ENCODE measurements around the gene CDK5R2. TPM values are rescaled to one million over a fixed set of nuclear protein-coding genes. Genes with fewer than 3 reads are reported as not detected.

CDK5R2 gene
- total and polyA plus RNA-seq, 12 donors: 0.13 to 10.4 (median 1.7) TPM; not detected in 3

DNA sequence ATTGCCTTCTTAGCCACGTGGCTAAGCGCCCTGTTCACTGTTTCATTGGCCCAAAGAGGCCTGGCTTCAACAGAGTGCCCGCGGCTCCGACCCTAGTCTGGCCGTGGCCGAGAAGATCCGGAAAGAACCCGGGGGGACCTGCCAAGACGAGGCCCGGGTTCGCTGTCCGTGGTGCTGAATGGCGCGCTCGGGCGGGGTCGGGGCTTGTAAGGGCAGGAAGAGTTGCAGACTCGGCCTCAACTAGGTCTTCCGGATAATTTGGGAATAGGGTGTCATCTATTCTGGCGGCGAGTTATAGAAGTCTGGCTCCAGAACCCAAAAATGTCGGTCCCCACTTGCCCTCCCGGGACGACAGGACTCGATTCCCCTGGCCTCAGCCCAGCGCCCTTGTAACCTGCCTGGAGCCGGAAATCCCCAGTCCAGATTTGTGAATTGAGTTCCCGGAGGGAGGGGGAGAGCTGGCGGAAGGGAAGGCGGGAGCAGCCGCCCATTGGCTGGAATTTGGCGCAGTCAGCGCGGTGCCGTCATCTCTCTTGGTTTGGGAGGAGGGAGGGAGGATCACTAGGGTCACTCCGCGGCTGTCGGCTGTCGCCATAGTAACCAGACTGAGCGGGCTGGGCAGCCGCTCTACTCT is 3.5 kb downstream of the CDK5R2 start:
- peaks cover 65% of the 10 kb centered on the region for H3K27me3 ChIP-seq
- 1 to 3% (median 2%) methylated on average over 9 to 42 of the region's 42 CpGs for WGBS, 4 donors
- DNase-seq: peak; percentile 62 to 93 (median 69)
- intact Hi-C loops (cut with DNase I): no loop called here
- H3K4me1 ChIP-seq (replicated peaks in 1 of 2): peaks cover 0 to 4% of the 10 kb centered on the region in 2 donors
- H3K4me3 ChIP-seq: no peak overlapping the region
- H3K9me3 ChIP-seq (replicated peaks in 1 of 3): no peaks in the 10 kb centered on the region
- H3K36me3 ChIP-seq (replicated peaks in 1 of 2): no peaks in the 10 kb centered on the region
- peak overlapping the region in 1 of 5 donors; percentile 76 for H3K27ac ChIP-seq
- TF ChIP-seq CTCF (IDR thresholded peaks at IDR 0.05) (no peak), POLR2A (IDR thresholded peaks at IDR 0.05) (no peak)

GRCh38 chr2:218963601-218964000 is 4.1 kb downstream of the CDK5R2 start:
- H3K36me3 ChIP-seq (replicated peaks in 1 of 2): no peaks in the 10 kb centered on the region
- 7 to 16% (median 11%) methylated on average over 5 of the region's 5 CpGs for WGBS, 4 donors

DNA sequence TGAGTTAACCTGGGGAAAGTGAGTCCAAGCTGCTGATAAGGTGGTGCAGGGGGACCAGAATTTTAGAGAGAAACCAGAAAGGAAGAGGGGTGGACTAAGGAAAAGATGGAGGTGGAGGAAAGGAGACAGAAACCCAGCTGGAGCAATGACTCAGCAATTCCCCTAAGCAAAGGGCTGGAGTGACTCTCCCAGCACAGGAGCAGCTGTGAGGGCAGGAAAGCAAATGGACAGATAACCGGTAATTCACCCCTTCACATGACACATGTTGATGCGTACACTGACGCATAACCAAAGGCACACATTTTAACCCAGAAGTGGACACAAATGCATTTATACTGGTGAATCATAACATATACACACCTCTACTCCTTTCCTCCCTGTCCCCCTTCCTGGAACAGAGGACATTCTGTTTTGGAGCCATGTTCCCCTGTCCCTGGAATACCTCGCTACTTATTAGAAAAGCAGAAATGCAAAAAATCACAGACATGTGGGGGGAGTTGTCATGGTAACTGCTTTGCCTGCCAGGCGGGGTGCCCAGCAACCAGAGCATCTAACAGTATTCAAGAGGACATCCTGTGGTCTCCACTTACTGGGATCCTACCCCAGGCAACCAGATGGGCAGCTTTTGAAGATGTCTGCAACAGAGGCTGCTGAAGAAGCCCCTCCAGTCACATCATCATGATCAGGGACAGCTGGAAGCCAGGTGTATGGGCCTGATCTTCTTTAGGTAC is 4.7 kb downstream of the CDK5R2 start:
- 29 to 40% (median 37%) methylated on average over 5 of the region's 5 CpGs for WGBS, 4 donors
- DNase-seq: peak in 1 of 7 donors; percentile 83
- H3K4me1 ChIP-seq (replicated peaks in 1 of 2): peaks cover 0 to 4% of the 10 kb centered on the region in 2 donors
- no peaks in the 10 kb centered on the region for H3K36me3 ChIP-seq (replicated peaks in 1 of 2)
- peak overlapping the region in 1 of 5 donors; percentile 70 for H3K27ac ChIP-seq
- peak in 1 of 2 donors; percentile 10 for TF ChIP-seq POLR2A (IDR thresholded peaks at IDR 0.05)
- no peak for TF ChIP-seq CTCF (IDR thresholded peaks at IDR 0.05)
- H3K4me3 ChIP-seq: no peak overlapping the region
- intact Hi-C loops (cut with DNase I): no loop called here
- no peaks in the 10 kb centered on the region for H3K9me3 ChIP-seq (replicated peaks in 1 of 3)
- H3K27me3 ChIP-seq: peaks cover 59% of the 10 kb centered on the region

More at GRCh38 chr2:218963601-218964000, 4.1 kb downstream of the CDK5R2 start:
- Histone ChIP-seq H3K4me1 (replicated peaks in 1 of 2) (peaks cover 0 to 4% of the 10 kb centered on the region in 2 donors), H3K27ac (peak overlapping the region in 1 of 5 donors; percentile 70), H3K9me3 (replicated peaks in 1 of 3) (no peaks in the 10 kb centered on the region), H3K4me3 (no peak overlapping the region), H3K27me3 (peaks cover 65% of the 10 kb centered on the region)
- DNase-seq: no peak
- TF ChIP-seq POLR2A (IDR thresholded peaks at IDR 0.05) (no peak), CTCF (IDR thresholded peaks at IDR 0.05) (no peak)
- intact Hi-C loops (cut with DNase I): no loop called here

- Histone ChIP-seq H3K27ac (no peak overlapping the region), H3K4me1 (replicated peaks in 1 of 2) (no peaks in the 10 kb centered on the region), H3K27me3 (peaks cover 25% of the 10 kb centered on the region), H3K36me3 (replicated peaks in 1 of 2) (no peaks in the 10 kb centered on the region), H3K9me3 (replicated peaks in 1 of 3) (no peaks in the 10 kb centered on the region), H3K4me3 (no peak overlapping the region)
- DNase-seq: no peak
- 14 to 38% methylated on average over 1 of the region's 1 CpG; no CpG with 5 or more reads in 2 of the 4 donors for WGBS, 4 donors
- no peak for TF ChIP-seq POLR2A (IDR thresholded peaks at IDR 0.05)
- no peak for TF ChIP-seq CTCF (IDR thresholded peaks at IDR 0.05)
- intact Hi-C loops (cut with DNase I): no loop called here
Observed at GRCh38 chr2:218970894-218971293, 11.4 kb downstream of the CDK5R2 start.
